ENCODE results near the gene ACP5. TPM values are rescaled to one million over a fixed set of nuclear protein-coding genes. Genes with fewer than 3 reads are reported as not detected.

ACP5 gene
- total RNA-seq, 4 donors from 2014 or later: 4.8 to 12.6 (median 10.7) TPM

- no peak for TF ChIP-seq EP300 (IDR thresholded peaks at IDR 0.05)
- TF ChIP-seq POLR2A (IDR thresholded peaks at IDR 0.05): no peak
- TF ChIP-seq, protein P1, sequence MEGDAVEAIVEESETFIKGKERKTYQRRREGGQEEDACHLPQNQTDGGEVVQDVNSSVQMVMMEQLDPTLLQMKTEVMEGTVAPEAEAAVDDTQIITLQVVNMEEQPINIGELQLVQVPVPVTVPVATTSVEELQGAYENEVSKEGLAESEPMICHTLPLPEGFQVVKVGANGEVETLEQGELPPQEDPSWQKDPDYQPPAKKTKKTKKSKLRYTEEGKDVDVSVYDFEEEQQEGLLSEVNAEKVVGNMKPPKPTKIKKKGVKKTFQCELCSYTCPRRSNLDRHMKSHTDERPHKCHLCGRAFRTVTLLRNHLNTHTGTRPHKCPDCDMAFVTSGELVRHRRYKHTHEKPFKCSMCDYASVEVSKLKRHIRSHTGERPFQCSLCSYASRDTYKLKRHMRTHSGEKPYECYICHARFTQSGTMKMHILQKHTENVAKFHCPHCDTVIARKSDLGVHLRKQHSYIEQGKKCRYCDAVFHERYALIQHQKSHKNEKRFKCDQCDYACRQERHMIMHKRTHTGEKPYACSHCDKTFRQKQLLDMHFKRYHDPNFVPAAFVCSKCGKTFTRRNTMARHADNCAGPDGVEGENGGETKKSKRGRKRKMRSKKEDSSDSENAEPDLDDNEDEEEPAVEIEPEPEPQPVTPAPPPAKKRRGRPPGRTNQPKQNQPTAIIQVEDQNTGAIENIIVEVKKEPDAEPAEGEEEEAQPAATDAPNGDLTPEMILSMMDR (IDR thresholded peaks at IDR 0.05): no peak
- 89 to 95% methylated on average over 2 of the region's 2 CpGs for WGBS, 2 donors
- Histone ChIP-seq H3K9me3 (no peaks in the 10 kb centered on the region), H3K27me3 (no peaks in the 10 kb centered on the region), H3K4me1 (peaks cover 0 to 31% (median 10%) of the 10 kb centered on the region in 4 donors), H3K36me3 (peaks cover 0 to 13% (median 0%) of the 10 kb centered on the region in 3 donors), H3K4me3 (peak overlapping the region in 1 of 4 donors; percentile 70), H3K27ac (no peak overlapping the region)
- no peak for DNase-seq (ENCODE audit: low spot score in 2 of 2)
Measured at GRCh38 chr19:11598746-11599145, 21.3 kb upstream of the ACP5 start.

GRCh38 chr19:11598103-11598483, 20.6 kb upstream of the ACP5 start:
- 64 to 67% methylated on average over 10 of the region's 10 CpGs for WGBS, 2 donors
- no peak for DNase-seq (ENCODE audit: low spot score in 2 of 2)

DNA sequence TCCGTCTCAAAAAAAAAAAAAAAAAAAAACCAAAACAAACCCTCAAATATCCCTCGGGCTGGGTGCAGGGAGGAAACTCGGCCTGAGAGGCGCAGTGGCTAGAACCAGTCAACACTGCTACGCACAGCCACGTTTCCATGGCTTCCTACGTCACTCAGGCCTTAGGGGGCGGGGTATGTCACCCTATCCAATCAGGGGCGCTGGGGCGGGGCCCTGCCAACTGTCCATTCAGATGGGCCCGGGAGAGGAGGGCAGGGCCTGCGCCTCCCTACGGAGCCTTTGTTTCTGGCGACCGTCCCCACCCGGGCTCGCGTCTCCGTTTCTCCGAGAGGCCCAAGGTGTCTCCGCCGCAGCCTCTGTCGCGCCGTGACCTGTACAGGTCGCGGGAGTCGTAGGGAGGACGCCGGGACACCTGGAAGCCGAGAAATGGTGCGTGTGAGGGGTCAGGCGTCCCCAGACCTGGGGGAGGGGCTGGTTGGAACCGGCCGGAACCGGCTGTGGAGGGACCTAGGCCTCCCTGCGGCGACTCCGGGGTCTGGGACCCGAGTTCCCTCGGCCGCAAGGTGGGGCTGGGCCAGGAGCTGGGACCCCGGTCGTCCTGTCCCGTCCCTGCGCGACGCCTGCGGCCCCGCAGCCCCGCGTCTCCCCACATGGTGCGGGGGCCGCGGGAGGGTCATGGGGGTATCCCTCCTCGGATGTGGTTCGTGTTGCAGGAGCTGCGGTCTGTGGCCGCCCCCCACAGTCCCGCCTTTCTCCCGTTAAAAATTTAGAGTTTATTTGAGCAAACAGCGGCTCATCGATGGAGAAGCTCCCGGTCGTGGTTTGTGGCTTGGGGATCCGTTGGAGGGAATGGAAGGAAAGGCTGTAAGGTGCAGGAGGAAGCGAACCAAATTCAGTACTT, 20.0 kb upstream of the ACP5 start, which contains the start of gene ZNF627:
ZNF627 (plus strand) TSS at position 282 of the 901 bp plus-strand sequence; CDS start at position 427, 145 bp downstream.
- TF ChIP-seq EP300 (IDR thresholded peaks at IDR 0.05) (peak; percentile 82 to 100), POLR2A (IDR thresholded peaks at IDR 0.05) (peak; percentile 93 to 98)
- TF ChIP-seq, protein P1 (IDR thresholded peaks at IDR 0.05): peak in 2 of 5 experiments; percentile 41 to 50
- peak within 1 kb of the TSS; percentile 64 to 96 (median 80) for H3K4me3 ChIP-seq
- 1% methylated on average over 39 to 52 of the region's 67 CpGs for WGBS, 2 donors
- no peaks in the 10 kb centered on the region for H3K9me3 ChIP-seq
- peaks cover 0 to 31% (median 10%) of the 10 kb centered on the region in 4 donors for H3K4me1 ChIP-seq
- peak within 1 kb of the TSS; percentile 85 to 98 (median 91) for H3K27ac ChIP-seq
- H3K27me3 ChIP-seq: no peaks in the 10 kb centered on the region
- peak; percentile 100 for DNase-seq (ENCODE audit: low spot score in 2 of 2)
- H3K36me3 ChIP-seq: peaks cover 0 to 9% (median 0%) of the 10 kb centered on the region in 3 donors

More at GRCh38 chr19:11598103-11598483, 20.6 kb upstream of the ACP5 start:
- Histone ChIP-seq H3K27me3 (no peaks in the 10 kb centered on the region), H3K4me1 (peaks cover 0 to 31% (median 10%) of the 10 kb centered on the region in 4 donors), H3K9me3 (no peaks in the 10 kb centered on the region), H3K36me3 (peaks cover 0 to 9% (median 0%) of the 10 kb centered on the region in 3 donors), H3K27ac (peak overlapping the region; percentile 85 to 98 (median 91)), H3K4me3 (peak overlapping the region; percentile 64 to 96 (median 80))
- TF ChIP-seq, protein P1 (IDR thresholded peaks at IDR 0.05): no peak
- no peak for TF ChIP-seq POLR2A (IDR thresholded peaks at IDR 0.05)
- no peak for TF ChIP-seq EP300 (IDR thresholded peaks at IDR 0.05)

DNA sequence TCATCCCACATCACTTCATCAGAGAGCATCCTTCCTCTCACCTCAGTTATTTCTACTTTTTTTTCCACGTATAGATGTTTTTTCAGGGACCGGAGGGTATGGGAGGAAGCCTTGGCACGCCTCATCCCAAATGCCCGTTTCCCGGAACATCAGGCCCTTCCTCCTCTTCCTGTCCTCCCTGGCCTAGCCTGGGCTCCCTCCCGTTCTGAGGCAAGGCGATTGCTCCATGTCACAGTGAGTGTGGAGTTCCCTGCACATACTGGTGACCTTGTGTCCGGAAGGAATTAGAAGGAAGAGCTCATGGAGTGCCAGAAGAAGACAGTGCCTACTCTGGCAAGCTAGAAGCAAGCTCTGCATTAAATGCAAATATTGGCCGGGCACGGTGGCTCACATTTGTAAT, 18.7 kb upstream of the ACP5 start:
- Histone ChIP-seq H3K27ac (peak overlapping the region in 1 of 4 donors; percentile 93), H3K27me3 (no peaks in the 10 kb centered on the region), H3K4me1 (peaks cover 0 to 31% (median 10%) of the 10 kb centered on the region in 4 donors), H3K9me3 (no peaks in the 10 kb centered on the region), H3K36me3 (peaks cover 0 to 9% (median 0%) of the 10 kb centered on the region in 3 donors), H3K4me3 (no peak overlapping the region)
- TF ChIP-seq POLR2A (IDR thresholded peaks at IDR 0.05) (no peak), EP300 (IDR thresholded peaks at IDR 0.05) (no peak)
- TF ChIP-seq, protein P1 (IDR thresholded peaks at IDR 0.05): no peak
- WGBS, 2 donors: 77 to 88% methylated on average over 10 of the region's 10 CpGs
- DNase-seq (ENCODE audit: low spot score in 2 of 2): no peak

GRCh38 chr19:11594084-11594483, 16.6 kb upstream of the ACP5 start:
- no peaks in the 10 kb centered on the region for H3K9me3 ChIP-seq
- 87 to 90% methylated on average over 4 of the region's 4 CpGs for WGBS, 2 donors
- peaks cover 0 to 18% (median 9%) of the 10 kb centered on the region in 4 donors for H3K4me1 ChIP-seq
- DNase-seq (ENCODE audit: low spot score in 2 of 2): no peak
- no peak overlapping the region for H3K27ac ChIP-seq
- H3K27me3 ChIP-seq: no peaks in the 10 kb centered on the region
- H3K36me3 ChIP-seq: no peaks in the 10 kb centered on the region
- no peak overlapping the region for H3K4me3 ChIP-seq
- no peak for TF ChIP-seq EP300 (IDR thresholded peaks at IDR 0.05)
- TF ChIP-seq POLR2A (IDR thresholded peaks at IDR 0.05): no peak
- TF ChIP-seq, protein P1 (IDR thresholded peaks at IDR 0.05): no peak
